Esophagus muscularis mucosa (tissue), 4 donors: ENCODE data around the gene MSRB1.

ENCODE experiments used
- CTCF ChIP-seq, 3 experiments: fragments of 200-600 bp in 2 of 3; fragments of 450-650 bp in 1 of 3; sonication (generic) in 2 of 3; IDR thresholded peaks; one replicate each; pipeline ENCODE4 v1.5.1; 2017 to 2019; ENCODE audit warnings: antibody characterized with exemption in 3 of 3, mild to moderate bottlenecking in 2 of 3, moderate library complexity in 1 of 3
- EP300 ChIP-seq: sonication (generic); formaldehyde crosslinking; IDR thresholded peaks from one replicate; pipeline ENCODE4 v1.6.1; 2017; ENCODE audit warnings: antibody characterized with exemption
- POLR2A ChIP-seq: fragments of 450-650 bp; IDR thresholded peaks from one replicate; pipeline ENCODE4 v1.6.1; 2017; ENCODE audit warnings: antibody characterized with exemption, moderate library complexity, mild to moderate bottlenecking, low read depth
- POLR2AphosphoS5 ChIP-seq, 2 donors: sonication (generic); formaldehyde crosslinking; IDR thresholded peaks; one replicate each; pipeline ENCODE4 v1.6.1; 2017; ENCODE audit warnings: antibody characterized with exemption in 2 of 2

GRCh38 chr16:1944612-1945199 lies 1.7 kb upstream of the MSRB1 start:
- TF ChIP-seq CTCF (IDR thresholded peaks at IDR 0.05) (no peak), POLR2A (no peak), EP300 (no peak), POLR2AphosphoS5 (IDR thresholded peaks at IDR 0.05) (no peak)
